Stimulated activated CD4-positive, alpha-beta T cell treated with anti-CD3 and anti-CD28 coated beads, Interleukin-2, amount 100 ng/mL, for 4 hours (primary cell): ENCODE measurements around the gene ELP2.
"Not testable (repeated sequence)": the region's sequence is repeated elsewhere in the genome, so short reads cannot be mapped to it uniquely, and the experiment has no call there.

Source experiments
- DNase-seq: peaks from one replicate; pipeline ENCODE4 v3.0.0-alpha.2; 2020; ENCODE audit warnings: low read depth

ELP2 gene

DNA sequence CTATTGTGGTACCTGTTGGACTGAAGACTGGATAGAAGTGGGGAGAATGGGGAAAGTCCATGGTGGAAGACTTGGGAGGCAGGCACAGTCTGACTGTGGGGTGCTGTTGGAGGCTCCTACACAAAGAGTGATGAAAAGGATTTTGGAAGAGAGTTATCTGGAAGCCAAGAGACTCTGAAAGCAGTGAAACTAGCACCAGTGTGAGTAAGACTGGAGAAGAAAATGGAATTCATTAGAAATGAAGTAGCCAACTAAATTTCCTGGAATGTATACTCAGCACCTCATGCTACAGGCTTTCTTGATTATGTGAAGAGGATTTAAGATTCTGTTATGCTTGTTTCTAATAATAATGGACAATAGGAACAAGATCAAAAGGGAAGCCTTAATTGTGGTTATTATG lies 27.7 kb downstream of the ELP2 start:
- no peak for DNase-seq

DNA sequence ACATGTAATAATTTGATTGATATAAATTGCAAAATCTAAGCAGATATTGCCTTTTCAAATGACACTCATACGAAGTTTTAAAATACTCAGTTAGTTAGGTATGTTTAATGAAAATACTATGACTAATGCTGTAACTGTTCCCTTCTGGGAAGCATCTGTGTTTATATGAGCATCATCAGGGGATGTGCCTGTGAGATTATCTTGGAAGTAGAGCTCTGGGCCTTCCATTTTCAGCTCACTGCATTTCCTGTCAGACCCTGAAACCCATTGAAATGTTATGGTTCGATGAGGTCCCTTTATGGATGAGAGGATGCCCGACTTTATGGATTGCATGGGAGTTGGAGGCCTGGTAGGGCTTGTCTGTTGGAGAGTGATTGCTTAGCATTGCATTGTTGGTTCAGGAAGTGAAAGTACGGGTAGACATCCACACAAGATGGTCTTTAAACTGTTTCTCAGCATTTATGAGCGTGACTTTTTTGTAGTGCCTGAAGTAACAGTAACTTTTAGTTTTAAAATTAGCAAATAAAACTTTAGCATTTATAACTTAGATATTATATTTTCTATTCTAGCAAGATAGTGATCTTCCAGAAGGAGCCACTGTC lies 28.7 kb downstream of the ELP2 start:
- no peak for DNase-seq

DNA sequence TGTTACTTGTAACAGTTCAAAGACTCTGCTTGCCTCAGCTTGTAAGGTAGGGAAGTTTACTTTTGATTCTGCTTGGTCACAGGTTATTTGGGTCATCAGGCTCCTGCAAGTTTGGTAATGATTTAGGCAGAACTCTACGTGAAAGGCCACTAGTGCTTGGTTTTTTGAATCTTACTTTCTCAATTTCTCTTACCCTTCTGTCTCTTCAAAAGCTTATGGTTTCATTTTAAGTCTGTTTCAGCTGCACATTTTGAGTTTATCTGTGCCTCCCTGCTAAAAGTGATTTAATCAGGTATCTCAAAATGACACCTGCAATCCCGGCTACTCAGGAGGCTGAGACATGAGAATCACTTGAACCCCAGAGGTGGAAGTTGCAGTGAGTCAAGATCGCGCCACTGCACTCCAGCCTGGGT lies 31.3 kb downstream of the ELP2 start:
- DNase-seq: no peak

DNA sequence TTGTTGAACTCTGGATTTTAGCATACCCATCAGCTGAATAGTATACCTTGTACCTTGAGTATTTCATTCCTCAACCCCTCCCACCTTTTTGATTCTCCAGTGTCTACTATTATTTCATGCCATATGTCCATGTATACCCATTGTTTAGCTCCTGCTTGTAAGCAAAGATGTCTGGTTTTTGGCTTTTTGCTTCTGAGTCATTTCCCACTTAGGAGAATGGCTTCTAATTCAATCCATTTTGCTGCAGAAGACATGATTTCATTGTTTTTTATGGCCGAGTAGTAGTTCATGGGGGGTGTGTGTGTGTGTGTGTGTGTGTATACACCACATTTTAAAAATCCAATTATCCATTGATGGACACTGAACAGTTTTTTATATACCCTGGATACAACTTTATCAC lies 33.3 kb downstream of the ELP2 start:
- DNase-seq: no peak

DNA sequence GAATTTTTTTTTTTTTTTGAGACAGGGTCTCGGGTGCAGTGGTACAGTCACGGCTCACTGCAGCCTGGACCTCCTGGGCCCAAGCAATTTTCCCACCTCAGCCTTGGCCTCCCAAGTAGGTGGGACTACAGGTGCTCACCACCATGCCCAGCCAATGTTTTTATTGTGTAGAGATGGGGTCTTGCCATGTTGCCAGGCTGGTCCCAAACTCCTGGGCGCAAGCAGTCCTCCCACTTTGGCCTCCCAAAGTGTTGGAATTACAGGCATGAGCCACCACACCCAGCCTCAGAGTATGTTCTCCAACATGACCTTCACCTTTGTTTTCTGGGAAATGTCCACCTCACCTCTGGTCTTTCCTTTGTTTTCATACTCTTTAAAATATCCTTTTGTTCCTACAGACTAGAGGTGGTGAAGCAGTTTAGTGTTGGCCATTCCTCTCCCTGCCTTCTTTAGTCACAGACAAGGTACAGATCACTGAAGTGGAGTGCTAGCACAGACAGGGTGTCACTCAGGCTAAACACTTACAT lies 38.1 kb downstream of the ELP2 start:
- DNase-seq: no peak

DNA sequence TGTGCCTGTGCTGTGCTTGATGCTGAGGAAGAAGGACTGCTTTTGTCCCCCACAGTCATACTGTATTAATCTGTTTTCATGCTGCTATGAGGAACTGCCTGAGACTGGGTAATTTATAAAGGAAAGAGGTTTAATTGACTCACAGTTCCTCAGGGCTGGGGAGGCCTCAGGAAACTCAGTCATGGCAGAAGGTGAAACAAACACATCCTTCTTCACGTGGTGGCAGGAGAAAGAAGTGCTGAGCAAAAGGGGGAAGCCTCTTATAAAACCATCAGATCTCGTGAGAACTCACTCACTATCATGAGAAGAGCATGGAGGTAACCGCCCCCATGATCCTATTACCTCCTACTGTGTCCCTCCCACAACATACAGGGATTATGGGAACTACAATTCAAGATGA lies 38.6 kb downstream of the ELP2 start:
- DNase-seq: not testable (repeated sequence)

DNA sequence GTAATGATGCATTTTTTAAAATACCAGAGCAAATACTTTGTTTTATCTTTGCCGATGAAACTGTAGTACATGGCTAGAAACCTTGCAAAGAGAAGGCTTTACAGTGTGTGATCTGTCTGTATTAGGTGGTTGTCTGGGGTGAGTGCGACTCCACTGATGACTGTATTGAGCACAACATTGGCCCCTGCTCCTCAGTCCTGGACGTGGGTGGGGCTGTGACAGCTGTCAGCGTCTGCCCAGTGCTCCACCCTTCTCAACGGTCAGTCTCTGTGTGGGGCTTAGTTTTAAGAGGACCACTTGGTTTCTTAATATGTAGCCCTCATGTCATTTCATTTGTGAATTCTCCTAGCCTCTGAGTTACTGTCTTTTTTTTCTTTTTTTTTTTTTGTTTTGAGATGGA lies 40.2 kb downstream of the ELP2 start:
- DNase-seq: no peak

DNA sequence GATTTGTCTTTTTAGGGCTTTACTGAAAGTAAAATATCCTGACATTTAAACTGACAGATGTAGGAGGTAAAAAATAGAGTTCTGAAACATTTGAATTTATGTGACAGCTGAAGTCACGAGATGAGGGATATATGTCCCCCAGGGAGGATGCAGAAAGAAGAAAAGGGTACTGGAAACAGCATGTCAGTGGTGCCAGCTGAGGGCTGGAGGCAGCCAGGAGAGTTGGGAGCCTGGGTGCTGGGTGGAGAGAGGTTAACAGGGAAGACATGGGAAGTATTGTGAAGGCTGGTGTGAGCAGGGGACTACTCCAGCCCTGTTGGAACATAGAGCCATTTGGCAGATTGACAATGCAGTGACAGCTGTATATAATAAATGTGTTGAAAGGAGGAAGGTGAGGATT lies 45.8 kb downstream of the ELP2 start:
- DNase-seq: no peak

DNA sequence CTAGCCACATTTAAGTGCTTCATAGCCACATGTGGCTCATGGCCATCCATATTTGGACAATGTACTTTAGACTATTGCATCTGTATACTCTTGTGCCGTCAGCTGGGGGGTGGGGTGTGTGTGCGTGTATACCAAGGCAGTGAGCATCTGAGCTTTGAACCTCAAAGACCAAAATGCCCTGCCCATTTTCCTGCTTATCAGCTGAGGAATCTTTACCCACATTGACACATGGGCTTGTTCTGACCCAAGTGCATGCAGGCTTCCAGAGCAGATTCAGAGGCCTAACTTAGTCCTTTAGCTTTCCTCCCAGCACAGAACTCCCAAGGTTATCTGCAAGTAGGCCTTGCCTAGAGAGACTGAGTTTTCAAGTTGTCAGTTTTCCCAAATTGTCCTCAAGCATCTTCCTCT lies 46.5 kb downstream of the ELP2 start:
- DNase-seq: no peak

DNA sequence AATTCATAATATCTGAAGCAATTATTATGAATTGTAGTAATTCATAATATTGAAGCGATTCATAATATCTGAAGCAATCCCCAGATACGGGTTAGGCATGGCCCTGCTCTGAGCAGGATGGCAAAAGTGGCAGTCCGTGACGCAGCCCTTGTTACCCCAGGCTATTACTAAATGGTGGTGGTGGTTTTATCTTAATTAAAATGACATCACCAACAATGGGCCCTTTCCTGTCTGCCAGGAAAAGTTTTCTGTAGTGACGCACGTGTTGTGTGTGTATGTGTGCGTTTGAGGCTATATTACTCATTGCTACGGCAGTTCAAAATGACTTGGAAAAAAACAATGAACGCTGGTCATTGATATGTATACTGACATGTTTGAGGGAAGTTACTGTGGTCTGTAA lies 47.0 kb downstream of the ELP2 start:
- DNase-seq: no peak

DNA sequence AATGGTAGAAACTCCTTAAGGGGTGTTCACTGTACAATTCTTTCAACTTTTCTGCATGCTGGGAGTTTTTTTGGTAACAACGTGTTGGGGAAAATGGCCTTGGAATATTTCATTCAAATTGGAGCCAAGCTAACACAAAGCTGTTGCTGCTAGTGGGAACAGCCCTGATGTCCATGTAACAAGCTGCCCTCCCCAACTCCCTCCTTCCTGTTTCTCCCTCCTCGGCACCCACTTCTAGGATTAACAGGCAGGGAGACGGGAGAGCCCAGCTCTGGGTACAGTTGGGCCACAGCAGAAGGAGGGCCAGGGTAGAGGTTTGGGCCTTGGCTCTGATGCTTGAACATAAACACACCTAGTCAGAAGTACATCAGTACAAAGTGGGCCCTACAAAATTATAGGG lies 48.2 kb downstream of the ELP2 start:
- DNase-seq: no peak

DNA sequence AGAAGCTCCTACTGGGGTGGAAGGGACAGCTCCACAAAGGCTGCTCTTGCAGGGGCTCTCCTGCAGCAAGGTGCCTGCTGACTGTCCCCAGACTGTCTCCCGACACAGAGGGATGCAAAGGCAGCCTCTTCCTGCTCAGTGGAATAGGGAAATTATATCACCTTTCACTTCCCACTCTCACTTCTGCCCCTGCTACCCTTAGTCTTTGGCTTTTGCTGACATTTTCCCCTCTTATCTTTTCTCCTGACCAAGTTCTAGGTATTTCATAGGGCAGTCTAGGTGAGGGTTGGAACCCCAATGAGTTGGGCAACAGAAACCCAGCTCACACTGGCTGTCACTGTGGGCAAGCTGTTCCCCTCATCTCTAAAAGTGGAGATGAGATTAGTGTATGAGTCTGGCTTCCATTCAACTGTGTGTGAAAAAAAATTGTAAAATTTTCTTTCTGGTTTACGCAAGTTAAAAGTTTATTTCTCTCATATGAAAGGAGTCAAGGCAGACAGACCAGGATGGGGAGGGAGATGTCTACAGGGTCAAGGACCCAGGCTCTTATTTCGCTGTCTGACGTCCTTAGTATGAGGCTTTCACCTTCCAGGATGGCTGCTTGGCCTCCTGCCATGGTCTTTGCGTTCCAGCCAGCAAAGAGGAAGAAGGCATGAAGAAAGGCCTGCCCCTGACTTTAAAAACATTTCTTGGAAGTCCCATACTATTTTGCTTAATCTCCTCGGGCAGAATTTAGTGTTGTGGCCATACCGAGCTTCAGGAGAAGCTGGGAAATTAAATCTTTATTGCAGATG lies 50.1 kb downstream of the ELP2 start:
- no peak for DNase-seq

DNA sequence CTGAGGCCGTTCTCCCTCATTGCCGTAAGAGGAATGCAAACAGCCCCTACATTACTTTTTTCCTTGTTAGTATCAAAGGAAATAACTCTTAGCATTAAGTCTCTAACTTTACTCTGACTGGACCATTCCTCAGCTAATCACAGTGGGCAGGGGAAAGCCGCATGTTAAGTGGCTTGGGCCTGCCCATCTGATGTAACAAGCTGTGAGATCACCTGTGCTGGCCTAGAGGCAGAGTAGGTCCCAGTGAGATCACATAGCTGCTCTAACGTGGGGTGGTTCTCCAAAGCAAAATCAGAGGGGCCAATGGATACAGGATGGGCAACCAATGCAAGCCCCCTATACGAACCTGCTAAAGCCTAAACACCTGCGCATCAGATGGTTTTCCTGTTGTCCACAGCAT lies 51.7 kb downstream of the ELP2 start:
- no peak for DNase-seq

DNA sequence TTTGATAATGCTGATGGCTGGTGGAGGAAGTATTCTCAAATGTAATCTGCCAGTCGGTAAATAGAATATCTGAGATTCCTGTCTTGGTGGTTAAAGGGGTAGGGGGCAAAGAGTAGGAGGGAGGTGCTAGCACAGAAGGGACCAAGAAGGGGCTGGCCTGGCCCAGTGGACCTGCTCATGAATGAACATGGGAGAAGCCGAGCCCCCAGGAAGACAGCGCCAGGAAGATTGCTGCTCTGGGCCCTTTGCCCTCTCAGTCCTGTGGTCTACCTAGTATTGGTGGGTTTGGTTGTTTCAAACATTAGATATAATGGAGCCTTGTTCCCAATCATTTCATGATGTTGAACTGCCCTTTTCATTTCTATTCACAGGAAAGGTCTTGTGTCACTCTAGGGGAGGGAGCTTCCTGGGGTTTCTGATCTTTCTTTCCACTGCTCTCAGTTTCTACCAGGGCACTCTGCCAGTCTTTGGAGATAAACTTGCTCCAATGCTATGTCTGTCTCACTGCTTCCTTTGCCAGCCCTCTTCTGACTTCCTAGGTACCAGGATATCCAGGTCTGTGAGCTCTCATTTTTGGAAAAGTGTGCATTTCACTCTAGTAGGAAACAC lies 52.3 kb downstream of the ELP2 start:
- no peak for DNase-seq

DNA sequence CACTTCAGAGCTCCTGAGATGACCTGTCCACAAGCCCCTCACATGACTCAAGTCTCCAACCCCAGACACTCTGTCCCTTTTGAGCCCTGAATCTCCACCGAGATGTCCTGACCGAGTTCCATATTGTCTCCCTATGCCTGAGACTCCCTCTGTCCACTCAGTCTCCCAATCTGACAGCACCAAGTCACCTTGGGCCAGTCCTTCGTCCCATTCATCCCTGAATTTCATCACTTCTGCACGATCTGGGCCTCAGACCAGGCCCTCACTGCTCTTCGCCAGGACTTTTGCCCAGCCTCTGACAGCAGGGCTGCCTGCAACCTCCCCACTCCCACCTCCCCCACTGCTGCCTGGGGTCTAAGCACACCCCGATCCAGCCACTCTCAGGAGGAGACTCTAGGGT lies 53.3 kb downstream of the ELP2 start:
- DNase-seq: no peak

DNA sequence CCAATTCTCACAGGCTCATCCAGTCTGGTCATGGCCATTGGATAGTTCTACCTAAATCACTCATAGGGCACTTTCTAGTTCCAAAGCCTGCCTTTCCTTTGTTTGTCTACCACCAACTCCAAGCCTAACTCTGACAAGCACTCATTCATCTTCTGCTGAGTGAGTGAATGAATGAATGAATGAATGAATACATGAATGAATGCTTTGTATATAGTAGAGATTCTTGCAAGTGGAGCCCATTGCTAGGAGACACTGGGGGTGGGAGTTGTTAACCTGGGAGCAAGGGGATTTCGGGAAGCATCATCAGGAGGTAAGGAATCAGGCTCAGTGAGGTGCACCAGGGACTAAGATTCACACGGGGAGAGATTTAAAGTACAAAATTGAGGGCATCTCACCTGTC lies 54.3 kb downstream of the ELP2 start:
- no peak for DNase-seq

DNA sequence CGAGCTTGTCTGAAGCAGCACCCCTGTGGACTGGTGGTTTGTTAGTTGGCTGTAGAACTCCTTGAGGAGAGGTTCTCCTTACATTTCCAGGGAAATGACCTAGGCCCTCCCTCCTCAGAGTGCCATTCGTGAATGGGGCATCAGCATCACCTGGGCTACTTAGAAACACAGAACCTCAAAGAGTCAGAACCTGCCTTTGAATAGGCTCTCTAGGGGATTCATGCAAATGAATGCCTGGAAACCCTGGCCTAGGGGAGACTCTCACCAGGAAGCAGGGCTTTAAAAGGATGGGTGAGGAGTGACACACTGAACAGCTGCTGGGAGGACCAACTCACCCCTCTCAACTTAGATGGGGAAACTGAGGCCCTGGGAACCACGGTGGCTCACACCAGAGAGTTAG lies 55.5 kb downstream of the ELP2 start:
- DNase-seq: no peak

DNA sequence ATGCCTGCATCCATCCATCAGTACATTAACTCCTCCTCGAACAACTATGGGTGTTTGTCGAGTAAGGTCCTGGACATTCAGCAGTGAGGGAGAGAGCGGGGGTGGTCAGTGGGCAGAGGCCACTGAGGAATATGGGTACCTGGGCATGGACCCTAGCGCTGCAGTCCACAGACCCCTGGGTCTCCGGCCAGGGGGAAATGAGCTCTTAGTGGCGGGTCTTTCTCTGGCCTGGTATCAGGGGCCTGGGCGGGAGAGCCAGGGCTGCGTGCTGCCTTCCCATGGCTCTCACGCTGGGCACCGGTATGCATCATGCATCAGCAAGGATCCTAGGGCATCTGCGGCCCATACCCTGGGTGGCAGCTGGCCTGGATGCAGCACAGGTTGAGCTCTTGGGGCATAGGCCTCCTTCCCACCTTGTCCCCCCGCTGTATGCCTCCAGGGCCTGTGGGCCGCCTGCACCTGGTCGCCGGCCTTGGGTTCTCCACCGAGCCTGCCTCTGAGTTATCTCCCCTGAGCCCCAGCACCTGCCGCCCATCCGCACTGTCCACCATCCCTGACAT lies 56.3 kb downstream of the ELP2 start:
- no peak for DNase-seq

DNA sequence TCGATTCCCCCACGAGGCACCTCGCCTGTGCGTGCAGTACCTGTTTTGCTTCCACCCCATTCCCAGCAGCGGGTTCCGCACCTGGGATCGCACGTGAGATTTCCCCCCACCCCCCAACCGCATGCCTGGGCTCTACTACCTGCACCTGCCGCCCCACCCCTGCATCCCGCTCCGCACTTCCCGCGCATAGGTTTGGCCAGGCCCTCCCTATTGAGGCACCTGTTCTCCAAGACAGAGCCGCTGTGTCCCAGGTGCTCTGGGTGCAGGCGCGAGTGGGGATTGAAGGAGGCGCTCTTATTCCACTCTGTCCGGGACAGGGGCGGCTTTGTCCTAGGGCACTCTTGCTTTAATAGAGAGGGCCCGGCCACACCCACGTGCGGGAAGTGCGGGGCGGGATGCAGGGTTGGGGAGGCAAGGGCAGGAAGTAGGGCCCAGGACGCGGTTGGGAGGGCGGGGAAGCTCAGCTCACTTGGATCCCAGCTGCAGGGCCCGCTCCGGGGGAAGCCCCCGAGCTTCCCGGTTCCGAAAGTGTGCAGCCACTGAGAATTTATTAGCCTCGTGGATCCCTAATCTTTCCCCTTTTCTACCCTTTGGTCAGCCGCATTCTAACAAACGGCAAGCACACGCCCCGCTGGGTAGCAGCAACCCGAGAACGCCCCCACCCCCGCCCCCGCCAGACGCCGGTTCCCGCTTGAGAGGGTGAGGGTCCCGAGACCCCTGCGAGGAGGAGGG lies 56.9 kb downstream of the ELP2 start:
- DNase-seq: no peak

DNA sequence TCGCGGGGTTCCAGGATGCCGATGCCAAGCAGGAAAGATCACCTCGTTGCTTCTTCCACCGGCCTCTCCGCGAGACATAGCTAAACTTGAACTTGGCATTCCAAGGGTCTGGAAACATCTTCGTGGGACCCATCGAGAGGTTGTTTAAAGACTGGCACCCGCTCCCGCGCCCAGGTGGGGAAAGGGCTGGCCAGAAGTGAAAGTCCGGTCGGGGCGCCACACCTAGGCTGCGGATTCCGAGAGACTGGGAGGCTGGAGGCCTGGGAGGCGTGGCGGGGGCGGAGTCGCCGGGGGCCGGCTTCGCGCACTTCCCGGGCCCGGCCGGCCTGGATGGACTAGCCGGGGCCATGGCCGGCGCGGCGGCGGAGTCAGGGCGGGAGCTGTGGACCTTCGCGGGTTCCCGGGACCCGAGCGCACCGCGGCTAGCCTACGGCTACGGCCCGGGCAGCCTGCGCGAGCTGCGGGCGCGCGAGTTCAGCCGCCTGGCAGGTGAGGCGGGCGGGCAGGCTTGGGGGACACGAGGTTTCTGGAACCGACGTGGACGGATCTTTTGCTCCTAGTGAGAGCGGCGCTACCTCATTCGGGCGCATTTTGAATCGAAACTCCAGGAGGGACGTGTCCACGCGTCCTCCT lies 57.6 kb downstream of the ELP2 start, which contains the start of gene MOCOS:
TSS of gene MOCOS (plus strand) at position 305 of the 633 bp plus-strand sequence. CDS start at position 348, 43 bp downstream.
- DNase-seq: no peak

DNA sequence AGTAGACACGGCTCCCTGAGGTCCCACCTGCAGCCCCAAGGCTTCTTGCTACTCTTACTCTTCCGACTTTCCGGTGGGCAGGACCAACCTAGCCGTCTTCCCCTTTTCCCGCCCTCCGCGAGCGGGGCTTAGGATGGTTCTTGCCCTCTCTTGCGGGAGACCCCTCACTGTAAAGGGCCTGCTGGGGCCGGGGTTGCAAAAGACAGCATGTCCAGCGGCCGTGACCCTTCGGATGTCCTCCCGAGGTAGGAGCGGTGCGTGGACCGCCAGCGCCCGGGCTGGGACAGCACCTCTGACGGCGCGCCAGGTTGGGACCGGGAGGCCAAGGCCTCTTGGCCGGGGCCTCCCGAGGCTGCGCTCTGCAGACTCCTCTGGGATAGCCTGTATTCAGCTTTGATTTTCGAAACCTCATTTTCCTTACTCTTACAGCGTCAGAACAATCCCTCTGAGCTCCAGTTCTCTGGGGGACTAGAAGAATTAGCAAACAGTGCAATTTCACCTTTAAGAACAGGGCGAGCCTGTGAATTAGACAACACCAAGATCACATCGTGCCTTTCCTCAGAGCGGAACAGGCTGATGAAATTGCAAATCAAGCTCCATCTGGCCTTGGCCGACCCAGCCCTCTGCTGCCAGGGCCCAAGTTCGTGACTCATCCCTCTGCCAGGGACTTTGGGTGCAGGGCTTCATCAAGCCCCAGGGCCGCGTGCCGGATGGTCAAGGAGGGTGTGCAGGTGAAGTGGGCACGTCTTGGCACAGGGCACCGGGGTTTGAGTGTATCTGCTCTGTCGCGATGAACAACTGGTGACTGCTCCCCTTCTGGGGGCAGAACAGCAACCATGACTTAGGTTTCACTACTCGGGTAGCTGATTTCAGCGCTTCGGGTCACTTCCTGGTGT lies 58.4 kb downstream of the ELP2 start:
- DNase-seq: no peak
